Effector CD4-positive, alpha-beta T cell (primary cell): Measurements from ENCODE around the gene OVOL3.
A peak's percentile ranks its signal among the peaks of the same experiment; 100 is the strongest.

Source experiments
- DNase-seq: peaks from one replicate; pipeline ENCODE4 v3.0.0-alpha.2; 2020

Gene OVOL3

DNA sequence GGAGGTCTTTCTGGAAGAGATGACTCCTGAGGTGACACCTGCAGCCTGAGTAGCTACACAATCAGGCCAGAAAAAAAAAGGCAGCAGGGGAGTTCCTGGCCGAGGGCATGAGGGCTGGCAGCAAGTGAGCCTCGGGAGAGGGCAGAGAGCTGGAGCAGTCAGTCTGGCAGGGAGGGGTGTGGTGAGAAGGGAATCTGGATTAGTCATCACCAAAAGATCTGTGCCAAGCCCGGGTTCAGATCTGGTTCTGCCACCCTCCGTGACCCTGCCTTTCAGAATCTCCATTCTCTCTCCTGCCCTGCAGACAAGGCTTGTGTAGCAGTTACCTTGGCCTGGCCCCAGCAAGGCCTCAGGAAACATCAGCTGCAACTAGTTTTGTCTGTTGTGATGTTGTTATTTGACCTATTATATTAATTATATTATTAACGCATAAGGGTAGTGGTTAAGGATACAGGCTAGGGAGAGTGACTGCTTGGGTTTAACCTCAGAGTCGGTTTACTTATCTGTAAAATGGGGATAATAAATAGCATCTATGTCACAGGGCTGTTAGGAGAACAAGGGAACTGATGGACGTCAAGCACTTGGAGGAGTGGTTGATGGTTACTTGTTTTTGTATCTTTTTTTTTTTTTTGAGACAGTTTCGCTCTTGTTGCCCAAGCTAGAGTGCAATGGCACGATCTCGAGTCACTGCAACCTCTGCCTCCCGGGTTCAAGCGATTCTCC is 26.2 kb downstream of the OVOL3 start:
- no peak for DNase-seq

DNA sequence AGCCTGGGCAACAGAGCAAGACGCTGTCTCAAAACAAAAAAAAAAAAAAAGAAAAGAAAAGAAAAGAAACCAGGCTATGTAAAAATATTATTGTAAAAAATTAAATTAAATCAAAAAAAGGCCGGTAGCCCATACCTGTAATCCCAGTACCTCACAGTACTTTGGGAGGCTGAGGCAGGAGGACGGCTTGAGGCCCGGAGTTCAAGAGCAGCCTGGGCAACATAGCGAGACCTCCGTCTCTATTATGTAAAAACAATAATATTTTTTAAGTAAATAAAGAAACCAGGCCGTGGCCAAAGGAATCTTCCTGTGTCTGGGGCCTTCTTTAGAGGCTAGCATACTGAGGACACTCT is 28.2 kb downstream of the OVOL3 start:
- DNase-seq: no peak

DNA sequence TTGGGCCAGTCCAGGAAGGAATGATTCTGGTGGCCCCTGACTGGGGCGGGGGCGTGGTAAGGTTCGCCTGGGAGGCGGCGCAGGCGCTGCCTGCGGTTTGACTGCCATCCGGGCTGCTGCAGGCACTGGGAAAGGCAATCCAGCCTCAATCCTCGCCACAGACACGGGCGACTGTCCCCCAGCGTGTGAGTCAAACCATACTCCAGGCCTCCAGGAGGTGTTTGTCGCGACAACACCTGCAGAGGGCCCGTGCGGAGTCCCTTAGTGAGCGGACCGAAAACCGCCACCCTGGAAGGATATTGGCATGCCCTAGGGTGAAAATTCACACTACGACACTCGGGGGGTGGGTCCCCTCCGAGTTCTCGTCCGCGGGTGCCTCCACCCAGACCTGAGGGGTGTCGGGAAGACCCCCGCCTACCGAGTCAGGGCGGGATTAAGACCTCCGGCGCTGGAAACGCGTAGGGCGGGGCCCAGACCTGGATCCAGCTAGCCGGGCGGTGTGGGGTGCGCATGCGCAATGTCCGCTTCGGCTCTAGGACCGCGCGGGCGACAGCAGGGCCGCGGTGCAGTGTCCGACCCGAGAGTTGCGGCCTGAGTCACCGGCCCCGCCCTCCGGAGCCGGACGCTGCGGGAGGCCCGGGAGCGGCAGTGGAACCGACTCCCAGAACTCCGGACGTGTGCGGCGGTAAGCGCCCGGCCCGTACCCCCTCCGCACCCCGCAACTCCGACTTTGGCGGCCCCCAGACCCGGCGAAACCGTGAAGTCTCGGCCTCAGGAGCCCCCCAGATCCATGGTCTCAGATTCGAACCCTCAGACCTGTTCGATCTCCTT is 28.7 kb downstream of the OVOL3 start, which contains the start of gene CAPNS1:
Gene CAPNS1 (plus strand): TSS at position 594 of the 831 bp plus-strand sequence. CDS start 946 bp downstream, outside the sequence.
- DNase-seq: peak; percentile 87

GRCh38 chr19:36140304-36141038 is 29.5 kb downstream of the OVOL3 start:
- DNase-seq: no peak

DNA sequence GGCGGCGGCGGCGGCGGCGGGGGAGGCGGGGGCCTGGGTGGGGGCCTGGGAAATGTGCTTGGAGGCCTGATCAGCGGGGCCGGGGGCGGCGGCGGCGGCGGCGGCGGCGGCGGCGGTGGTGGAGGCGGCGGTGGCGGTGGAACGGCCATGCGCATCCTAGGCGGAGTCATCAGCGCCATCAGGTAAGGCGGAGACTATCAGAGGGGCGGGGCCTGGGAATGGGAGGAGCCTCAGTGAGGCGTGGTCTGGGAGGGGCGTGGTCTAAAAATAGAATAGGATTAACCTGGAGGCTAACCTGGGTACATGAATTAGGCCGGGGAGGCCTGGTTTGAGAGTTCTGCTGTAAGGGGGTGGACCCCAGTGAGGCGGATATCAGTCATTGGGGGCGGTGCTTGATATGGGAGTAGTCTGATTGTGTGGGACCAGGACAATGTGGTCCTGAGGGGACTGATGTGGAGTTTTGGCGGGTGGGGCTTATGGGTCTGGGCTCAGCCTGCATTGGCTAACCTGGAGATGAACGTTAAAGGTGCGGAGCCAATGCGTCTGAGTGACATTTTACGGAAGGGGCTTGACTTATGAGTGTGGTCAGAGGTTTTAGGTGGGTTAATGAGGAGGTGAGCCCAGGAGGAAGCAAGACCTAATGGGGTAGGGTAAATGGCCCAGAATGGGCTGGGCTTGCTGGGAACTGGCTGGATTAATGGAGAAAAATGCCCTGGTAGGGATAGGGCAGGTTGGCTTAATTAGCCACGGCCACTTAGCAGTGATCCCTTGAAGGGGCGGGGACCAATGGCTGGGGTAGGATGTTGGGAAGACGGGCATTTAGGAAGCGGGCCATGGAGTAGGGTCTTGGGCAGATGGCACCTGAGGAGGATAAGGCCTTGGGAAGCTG is 30.3 kb downstream of the OVOL3 start:
- DNase-seq: peak; percentile 82

GRCh38 chr19:36142046-36142445 is 31.1 kb downstream of the OVOL3 start:
- DNase-seq: no peak

GRCh38 chr19:36142496-36142895 is 31.6 kb downstream of the OVOL3 start:
- no peak for DNase-seq

DNA sequence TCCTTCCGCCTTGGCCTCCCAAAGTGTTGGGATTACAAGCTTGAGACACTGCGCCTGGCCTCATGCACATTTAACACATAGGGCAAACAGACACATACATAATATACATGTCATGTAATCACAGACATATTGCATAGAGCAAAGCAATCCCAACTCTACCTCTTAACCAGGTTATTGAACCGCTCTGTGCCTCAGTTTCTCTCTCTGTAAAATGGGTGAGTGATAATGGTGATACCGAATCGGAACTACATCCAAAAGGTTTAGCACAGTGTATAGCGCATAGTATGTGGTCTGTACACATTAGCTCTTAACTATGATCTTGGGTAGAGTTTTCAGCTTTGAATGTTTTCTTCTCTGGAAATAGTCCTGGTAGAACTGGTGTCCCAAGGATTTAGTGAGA is 33.7 kb downstream of the OVOL3 start:
- no peak for DNase-seq

DNA sequence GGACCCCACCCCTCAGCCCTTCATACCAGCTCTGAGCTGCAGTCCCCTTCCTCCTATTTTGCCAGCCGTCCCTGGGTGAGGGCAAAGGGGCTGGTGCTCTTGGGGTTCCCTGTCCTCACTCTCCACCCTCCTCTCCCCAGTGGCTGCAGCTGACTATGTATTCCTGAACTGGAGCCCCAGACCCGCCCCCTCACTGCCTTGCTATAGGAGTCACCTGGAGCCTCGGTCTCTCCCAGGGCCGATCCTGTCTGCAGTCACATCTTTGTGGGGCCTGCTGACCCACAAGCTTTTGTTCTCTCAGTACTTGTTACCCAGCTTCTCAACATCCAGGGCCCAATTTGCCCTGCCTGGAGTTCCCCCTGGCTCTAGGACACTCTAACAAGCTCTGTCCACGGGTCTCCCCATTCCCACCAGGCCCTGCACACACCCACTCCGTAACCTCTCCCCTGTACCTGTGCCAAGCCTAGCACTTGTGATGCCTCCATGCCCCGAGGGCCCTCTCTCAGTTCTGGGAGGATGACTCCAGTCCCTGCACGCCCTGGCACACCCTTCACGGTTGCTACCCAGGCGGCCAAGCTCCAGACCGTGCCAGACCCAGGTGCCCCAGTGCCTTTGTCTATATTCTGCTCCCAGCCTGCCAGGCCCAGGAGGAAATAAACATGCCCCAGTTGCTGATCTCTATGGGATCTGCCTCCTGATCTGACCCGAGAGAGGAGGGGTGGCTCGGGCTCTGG is 38.9 kb downstream of the OVOL3 start:
- no peak for DNase-seq

- DNase-seq: no peak
Measured at GRCh38 chr19:36150586-36150985, 39.6 kb downstream of the OVOL3 start.

GRCh38 chr19:36151144-36152018 is 40.4 kb downstream of the OVOL3 start:
- no peak for DNase-seq

DNA sequence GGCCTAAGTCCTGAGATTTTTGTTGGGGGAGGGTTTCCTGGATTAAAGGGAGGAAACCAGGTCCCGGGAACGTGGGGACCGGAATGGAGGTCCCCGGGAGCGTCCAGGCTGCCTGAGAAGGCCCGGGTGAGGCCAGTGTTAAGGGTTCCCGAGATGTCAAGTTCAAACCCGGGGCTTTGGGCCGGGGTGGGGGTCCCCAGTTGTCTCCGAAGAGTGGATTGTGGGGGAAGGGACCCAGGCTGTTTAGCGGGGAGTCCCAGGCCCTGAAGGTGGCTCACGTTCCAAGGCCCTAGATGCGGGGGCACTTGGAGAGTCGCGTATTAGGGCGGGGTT is 41.0 kb downstream of the OVOL3 start:
- DNase-seq: no peak

DNA sequence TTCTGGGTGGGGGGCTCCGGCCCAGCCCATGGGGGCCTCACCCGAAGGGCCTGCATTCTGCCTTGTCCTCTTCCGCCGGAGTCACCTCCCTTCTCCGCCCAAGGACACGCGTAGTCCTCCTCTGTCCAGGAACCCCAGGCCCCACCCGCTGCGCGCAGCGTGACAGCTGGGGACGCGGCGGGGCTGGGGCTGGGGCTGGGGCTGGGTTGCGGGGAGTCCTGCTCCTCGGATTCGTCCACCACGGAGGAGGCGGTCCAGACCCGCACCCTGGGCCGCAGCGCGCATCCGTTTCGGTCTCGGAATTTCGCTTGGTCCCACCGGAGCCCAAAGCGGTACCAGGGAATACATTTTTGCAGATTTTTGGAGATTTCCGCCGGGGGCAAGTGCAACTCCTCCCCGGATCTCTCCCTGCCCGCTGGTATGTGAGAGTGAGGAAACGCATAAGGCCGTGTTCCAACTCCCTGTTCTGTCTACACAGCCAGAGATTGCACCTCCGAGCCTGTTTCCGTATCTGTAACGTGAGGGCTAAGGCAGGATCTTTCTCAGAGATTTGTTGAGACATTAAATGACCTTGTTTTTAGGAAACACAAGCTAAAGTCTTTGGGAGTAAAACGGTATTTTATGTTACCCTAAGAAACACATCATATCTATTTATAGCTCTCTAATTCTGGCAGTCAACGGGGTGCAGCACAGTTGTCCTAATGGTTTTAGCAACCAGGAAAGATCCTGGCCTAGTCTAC is 41.6 kb downstream of the OVOL3 start, which contains the start of gene COX7A1:
Gene COX7A1 (minus strand): TSS at position 96 of the 740 bp plus-strand sequence. CDS start 40 bp downstream, at position 56.
- no peak for DNase-seq

DNA sequence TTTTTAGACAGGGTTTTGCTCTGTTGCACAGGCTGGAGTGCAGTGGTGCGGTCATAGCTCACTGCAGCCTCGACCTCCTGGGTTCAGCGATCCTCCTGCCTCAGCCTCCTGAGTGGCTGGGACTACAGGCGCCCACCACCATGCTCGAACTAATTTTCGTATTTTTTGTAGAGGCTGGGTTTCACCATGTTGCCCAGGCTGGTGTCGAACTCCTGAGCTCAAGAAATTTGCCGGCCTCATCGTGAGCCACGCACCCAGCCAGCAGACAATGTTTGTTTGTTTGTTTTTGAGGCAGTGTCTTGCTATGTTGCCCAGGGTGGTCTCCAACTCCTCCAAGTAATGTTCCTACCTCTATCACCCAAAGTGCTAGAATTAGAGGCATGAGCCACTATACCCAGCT is 42.2 kb downstream of the OVOL3 start:
- no peak for DNase-seq

GRCh38 chr19:36160821-36161596 is 50.1 kb downstream of the OVOL3 start:
- no peak for DNase-seq
